Measurements from ENCODE around the gene GPR176. TPM values are rescaled to one million over a fixed set of nuclear protein-coding genes. Genes with fewer than 3 reads are reported as not detected.
A peak's percentile ranks its signal among the peaks of the same experiment; 100 is the strongest.

GPR176 gene
- total RNA-seq, 4 donors from 2014 or later = 1.7 to 8.4 (median 5.4) TPM

GRCh38 chr15:39807791-39808190 is 112.3 kb downstream of the GPR176 start:
- intact Hi-C loops (cut with DNase I) = no loop called here
- no peak overlapping the region for H3K27ac ChIP-seq (replicated peaks in 1 of 4)
- no peaks in the 10 kb centered on the region for H3K27me3 ChIP-seq
- H3K4me1 ChIP-seq = no peaks in the 10 kb centered on the region
- H3K9me3 ChIP-seq = no peaks in the 10 kb centered on the region
- H3K4me3 ChIP-seq = no peak overlapping the region
- no peaks in the 10 kb centered on the region for H3K36me3 ChIP-seq
- no peak for DNase-seq (ENCODE audit: extremely low spot score)
- TF ChIP-seq, protein P1, sequence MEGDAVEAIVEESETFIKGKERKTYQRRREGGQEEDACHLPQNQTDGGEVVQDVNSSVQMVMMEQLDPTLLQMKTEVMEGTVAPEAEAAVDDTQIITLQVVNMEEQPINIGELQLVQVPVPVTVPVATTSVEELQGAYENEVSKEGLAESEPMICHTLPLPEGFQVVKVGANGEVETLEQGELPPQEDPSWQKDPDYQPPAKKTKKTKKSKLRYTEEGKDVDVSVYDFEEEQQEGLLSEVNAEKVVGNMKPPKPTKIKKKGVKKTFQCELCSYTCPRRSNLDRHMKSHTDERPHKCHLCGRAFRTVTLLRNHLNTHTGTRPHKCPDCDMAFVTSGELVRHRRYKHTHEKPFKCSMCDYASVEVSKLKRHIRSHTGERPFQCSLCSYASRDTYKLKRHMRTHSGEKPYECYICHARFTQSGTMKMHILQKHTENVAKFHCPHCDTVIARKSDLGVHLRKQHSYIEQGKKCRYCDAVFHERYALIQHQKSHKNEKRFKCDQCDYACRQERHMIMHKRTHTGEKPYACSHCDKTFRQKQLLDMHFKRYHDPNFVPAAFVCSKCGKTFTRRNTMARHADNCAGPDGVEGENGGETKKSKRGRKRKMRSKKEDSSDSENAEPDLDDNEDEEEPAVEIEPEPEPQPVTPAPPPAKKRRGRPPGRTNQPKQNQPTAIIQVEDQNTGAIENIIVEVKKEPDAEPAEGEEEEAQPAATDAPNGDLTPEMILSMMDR (IDR thresholded peaks at IDR 0.05) = no peak
- TF ChIP-seq POLR2AphosphoS5 (IDR thresholded peaks at IDR 0.05) (no peak), POLR2A (IDR thresholded peaks at IDR 0.05; ENCODE audit: low read depth) (no peak)
- 88% methylated on average over 4 of the region's 4 CpGs for WGBS

DNA sequence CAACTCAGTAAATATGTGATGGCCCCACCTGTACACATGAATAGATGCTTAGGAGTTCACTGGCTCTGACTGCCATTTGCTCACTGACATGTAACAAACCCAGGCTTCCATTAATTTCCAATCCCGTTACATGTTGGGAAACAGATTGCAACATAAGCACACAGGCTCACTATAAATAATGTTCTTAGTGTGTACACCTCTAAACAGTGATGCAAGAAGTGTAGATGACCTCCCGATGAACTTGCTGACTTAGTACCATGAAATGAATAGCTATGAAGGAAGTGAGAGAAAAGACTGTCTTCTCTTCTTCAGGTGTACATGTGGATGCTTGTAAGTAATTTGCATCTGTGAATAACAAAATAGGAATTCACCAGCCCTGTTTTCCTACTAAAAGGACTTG is 116.0 kb downstream of the GPR176 start:
- intact Hi-C loops (cut with DNase I) = loop anchor here (5.0 kb wide), 1 partner anchor 68 kb away; no protein-coding TSS in a partner anchor
- 78% methylated on average over 2 of the region's 2 CpGs for WGBS

DNA sequence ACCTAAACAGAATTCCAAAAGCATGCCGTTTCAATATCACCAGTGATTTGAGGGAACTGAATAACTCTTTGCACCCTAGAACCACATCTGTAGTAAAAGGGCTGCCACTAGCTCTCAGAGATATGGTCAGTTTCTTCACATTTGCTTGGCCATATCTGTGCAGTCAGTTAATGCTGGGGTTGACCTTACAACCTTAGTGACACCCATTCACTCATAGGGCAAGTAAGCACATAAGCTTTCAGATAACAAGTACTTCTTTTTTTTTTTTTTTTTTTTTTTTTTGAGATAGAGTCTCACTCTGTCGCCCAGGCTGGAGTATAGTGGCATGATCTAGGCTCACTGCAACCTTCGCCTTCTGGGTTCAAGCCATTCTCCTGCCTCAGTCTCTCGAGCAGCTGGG is 117.0 kb downstream of the GPR176 start:
- no peak for DNase-seq (ENCODE audit: extremely low spot score)
- intact Hi-C loops (cut with DNase I) = loop anchor here (5.0 kb wide), 1 partner anchor 69 kb away; no protein-coding TSS in a partner anchor
- no peak overlapping the region for H3K4me3 ChIP-seq
- 94% methylated on average over 4 of the region's 4 CpGs for WGBS
- H3K4me1 ChIP-seq = no peaks in the 10 kb centered on the region
- no peak for TF ChIP-seq EP300 (IDR thresholded peaks at IDR 0.05)
- H3K36me3 ChIP-seq = peaks cover 0 to 8% (median 0%) of the 10 kb centered on the region in 4 donors
- H3K27ac ChIP-seq (replicated peaks in 1 of 4) = no peak overlapping the region
- no peaks in the 10 kb centered on the region for H3K9me3 ChIP-seq
- H3K27me3 ChIP-seq = no peaks in the 10 kb centered on the region

More for the DNA sequence above, 116.0 kb downstream of the GPR176 start:
- H3K36me3 ChIP-seq = peaks cover 0 to 8% (median 0%) of the 10 kb centered on the region in 4 donors
- H3K27ac ChIP-seq (replicated peaks in 1 of 4) = no peak overlapping the region
- no peaks in the 10 kb centered on the region for H3K27me3 ChIP-seq
- H3K9me3 ChIP-seq = no peaks in the 10 kb centered on the region
- no peak for DNase-seq (ENCODE audit: extremely low spot score)
- no peak for TF ChIP-seq POLR2A (IDR thresholded peaks at IDR 0.05; ENCODE audit: low read depth)
- TF ChIP-seq, protein P1 (IDR thresholded peaks at IDR 0.05) = no peak
- peak in 1 of 2 donors; percentile 10 for TF ChIP-seq POLR2AphosphoS5 (IDR thresholded peaks at IDR 0.05)
- no peak overlapping the region for H3K4me3 ChIP-seq
- no peaks in the 10 kb centered on the region for H3K4me1 ChIP-seq

DNA sequence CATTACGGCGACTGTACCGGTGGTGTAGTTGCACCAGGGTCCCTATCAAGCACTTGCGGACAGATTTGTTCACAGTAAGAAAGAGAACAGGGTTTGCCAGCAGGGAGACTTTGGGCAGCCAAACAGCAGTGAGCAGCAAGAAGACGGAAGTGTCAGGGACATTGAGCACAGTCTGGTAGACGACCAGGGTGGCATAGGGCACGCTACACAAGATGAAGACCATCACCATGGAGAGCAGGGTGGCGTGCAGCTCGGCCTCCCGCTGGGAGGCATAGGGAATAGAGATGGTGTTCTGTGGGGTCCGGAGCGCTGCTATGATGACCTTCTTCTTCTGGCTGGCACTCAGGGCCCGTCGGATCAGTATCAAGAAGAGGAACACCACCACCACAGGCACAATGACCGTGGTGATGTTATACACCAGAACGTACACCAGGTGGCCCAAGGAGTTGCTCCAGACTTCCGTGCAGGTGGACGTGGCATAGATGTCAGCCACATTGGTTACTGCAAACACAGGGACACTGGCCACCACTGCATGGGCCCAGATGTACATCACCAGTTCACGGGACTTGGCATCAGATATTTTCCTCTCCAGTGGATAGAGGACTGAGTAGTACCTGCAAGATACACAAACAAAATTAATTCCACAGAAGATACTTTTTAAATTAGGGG is 118.3 kb downstream of the GPR176 start:
- WGBS = 95% methylated on average over 16 of the region's 19 CpGs
- intact Hi-C loops (cut with DNase I) = loop anchor here (5.0 kb wide), 1 partner anchor 71 kb away; no protein-coding TSS in a partner anchor
- no peak for DNase-seq (ENCODE audit: extremely low spot score)
- Histone ChIP-seq H3K4me1 (no peaks in the 10 kb centered on the region), H3K36me3 (peaks cover 0 to 8% (median 0%) of the 10 kb centered on the region in 4 donors), H3K27ac (replicated peaks in 1 of 4) (no peak overlapping the region), H3K9me3 (no peaks in the 10 kb centered on the region), H3K27me3 (no peaks in the 10 kb centered on the region), H3K4me3 (no peak overlapping the region)
- TF ChIP-seq, protein P1 (IDR thresholded peaks at IDR 0.05) = peak in 2 of 3 experiments; percentile 19 to 26
- no peak for TF ChIP-seq POLR2A (IDR thresholded peaks at IDR 0.05; ENCODE audit: low read depth)
- TF ChIP-seq EP300 (IDR thresholded peaks at IDR 0.05) = no peak
- no peak for TF ChIP-seq POLR2AphosphoS5 (IDR thresholded peaks at IDR 0.05)

GRCh38 chr15:39799552-39800011 is 120.5 kb downstream of the GPR176 start:
- intact Hi-C loops (cut with DNase I) = loop anchor here (5.0 kb wide), 1 partner anchor 73 kb away; no protein-coding TSS in a partner anchor
- Histone ChIP-seq H3K4me1 (no peaks in the 10 kb centered on the region), H3K36me3 (peaks cover 0 to 8% (median 0%) of the 10 kb centered on the region in 4 donors), H3K4me3 (no peak overlapping the region), H3K27me3 (no peaks in the 10 kb centered on the region), H3K27ac (replicated peaks in 1 of 4) (no peak overlapping the region), H3K9me3 (no peaks in the 10 kb centered on the region)
- no peak for TF ChIP-seq POLR2AphosphoS5 (IDR thresholded peaks at IDR 0.05)
- TF ChIP-seq, protein P1 (IDR thresholded peaks at IDR 0.05) = no peak
- TF ChIP-seq EP300 (IDR thresholded peaks at IDR 0.05) = no peak
- TF ChIP-seq POLR2A (IDR thresholded peaks at IDR 0.05; ENCODE audit: low read depth) = no peak
- no peak for DNase-seq (ENCODE audit: extremely low spot score)
- WGBS = 72% methylated on average over 6 of the region's 6 CpGs
